Smooth muscle cell (in vitro differentiated cells): ENCODE data around the gene CAPRIN1. TPM values are rescaled to one million over a fixed set of nuclear protein-coding genes. Genes with fewer than 3 reads are reported as not detected.

Source experiments
- DNase-seq: peaks from one replicate; lab custom pipeline; 2025; ENCODE audit not compliant: unreplicated experiment; lab: John Stamatoyannopoulos, UW
- H2AFZ ChIP-seq: fragments of 200-600 bp; sonication (generic); 2 replicates; pipeline ENCODE4 v1.6.0; 2016; ENCODE audit warnings: antibody characterized with exemption, low read depth, mild to moderate bottlenecking
- H3F3A ChIP-seq: fragments of 200-600 bp; sonication (generic); 2 replicates; pipeline ENCODE4 v1.6.0; 2017; ENCODE audit warnings: antibody characterized with exemption, low read depth
- H3K27ac ChIP-seq: fragments of 200-600 bp; sonication (generic); 2 replicates; pipeline ENCODE4 v1.5.1; 2016; ENCODE audit warnings: low read depth, mild to moderate bottlenecking
- H3K27me3 ChIP-seq: fragments of 200-600 bp; sonication (generic); 2 replicates; pipeline ENCODE4 v1.6.1; 2016; ENCODE audit warnings: low read depth, mild to moderate bottlenecking
- H3K36me3 ChIP-seq: fragments of 200-600 bp; sonication (generic); 2 replicates; pipeline ENCODE4 v1.5.1; 2016; ENCODE audit warnings: low read depth
- H3K4me1 ChIP-seq: fragments of 200-600 bp; sonication (generic); 2 replicates; pipeline ENCODE4 v1.5.1; 2016; ENCODE audit warnings: low read depth
- H3K4me2 ChIP-seq: fragments of 200-600 bp; sonication (generic); 2 replicates; pipeline ENCODE4 v1.6.0; 2016; ENCODE audit warnings: mild to moderate bottlenecking
- H3K4me3 ChIP-seq: fragments of 200-600 bp; sonication (generic); 2 replicates; pipeline ENCODE4 v1.5.1; 2016; ENCODE audit warnings: mild to moderate bottlenecking
- H3K79me2 ChIP-seq: fragments of 200-600 bp; sonication (generic); 2 replicates; pipeline ENCODE4 v1.6.0; 2016; ENCODE audit warnings: low read depth, mild to moderate bottlenecking
- H3K9ac ChIP-seq: fragments of 200-600 bp; sonication (generic); 2 replicates; pipeline ENCODE4 v1.6.0; 2016; ENCODE audit warnings: low read depth
- H3K9me3 ChIP-seq: fragments of 200-600 bp; sonication (generic); replicated peaks from 2 replicates; pipeline ENCODE4 v1.5.1; 2016; ENCODE audit warnings: low read depth
- H4K20me1 ChIP-seq: fragments of 200-600 bp; sonication (generic); 2 replicates; pipeline ENCODE4 v1.6.0; 2016; ENCODE audit warnings: low read depth
- CTCF ChIP-seq: fragments of 200-600 bp; sonication (generic); IDR thresholded peaks from 2 replicates; pipeline ENCODE4 v1.5.1; 2017; ENCODE audit warnings: borderline replicate concordance, mild to moderate bottlenecking, antibody characterized with exemption; ENCODE audit not compliant: insufficient read depth, poor library complexity, severe bottlenecking
- WGBS: methylation state at CpG from one replicate; pipeline ENCODE4 v1.1.7; 2016; ENCODE audit warnings: low lambda C conversion rate; 5-methylcytosine and 5-hydroxymethylcytosine counted together
- polyA plus RNA-seq: library from polyadenylated mRNA; unstranded; fragments of >200 nt; fragmentation: Nextera tagmentation; extraction: Ambion mirVana; gene quantifications from 2 replicates; pipeline ENCODE4 v1.2.1, GENCODE V29; 2016
- total RNA-seq: library from RNA; depleted of rRNA; stranded (reverse); fragments of >200 nt; gene quantifications from 2 replicates; pipeline ENCODE4 v1.2.3, GENCODE V29; 2014

The CAPRIN1 gene
- total and polyA plus RNA-seq, 2 experiments from 2014 or later: 93.9 to 215 TPM

GRCh38 chr11:34120651-34121050, 69.1 kb downstream of the CAPRIN1 start:
- no peaks in the 10 kb centered on the region for H3K79me2 ChIP-seq

GRCh38 chr11:34124885-34125668, 73.5 kb downstream of the CAPRIN1 start:
- Histone ChIP-seq H3K27ac (no peak overlapping the region), H3K4me3 (no peak overlapping the region), H4K20me1 (no peaks in the 10 kb centered on the region), H3K79me2 (no peaks in the 10 kb centered on the region), H3K36me3 (peaks cover 11% of the 10 kb centered on the region), H3K4me2 (no peak overlapping the region), H3K4me1 (no peaks in the 10 kb centered on the region), H3K9ac (no peak overlapping the region), H2AFZ (no peak overlapping the region), H3K27me3 (no peaks in the 10 kb centered on the region), H3K9me3 (no peaks in the 10 kb centered on the region), H3F3A (no peaks in the 10 kb centered on the region)
- TF ChIP-seq CTCF: no peak
- no peak for DNase-seq
- WGBS: 99% methylated on average over 4 of the region's 4 CpGs

More at GRCh38 chr11:34120651-34121050, 69.1 kb downstream of the CAPRIN1 start:
- Histone ChIP-seq H3K4me2 (no peak overlapping the region), H3K4me3 (no peak overlapping the region), H3K27me3 (no peaks in the 10 kb centered on the region), H2AFZ (no peak overlapping the region), H3K9ac (no peak overlapping the region), H4K20me1 (no peaks in the 10 kb centered on the region), H3K4me1 (no peaks in the 10 kb centered on the region), H3K27ac (no peak overlapping the region), H3K36me3 (peaks cover 27% of the 10 kb centered on the region), H3F3A (no peaks in the 10 kb centered on the region), H3K9me3 (no peaks in the 10 kb centered on the region)
- WGBS: 97% methylated on average over 4 of the region's 4 CpGs
- DNase-seq: no peak
- no peak for TF ChIP-seq CTCF

GRCh38 chr11:34126959-34127848, 75.7 kb downstream of the CAPRIN1 start:
- H3K27me3 ChIP-seq: no peaks in the 10 kb centered on the region
- H2AFZ ChIP-seq: no peak overlapping the region
- no peak for DNase-seq
- H3K36me3 ChIP-seq: peaks cover 11% of the 10 kb centered on the region
- H3K4me2 ChIP-seq: no peak overlapping the region
- no peak overlapping the region for H3K4me3 ChIP-seq
- H3K9me3 ChIP-seq: no peaks in the 10 kb centered on the region
- 97% methylated on average over 12 of the region's 12 CpGs for WGBS
- no peaks in the 10 kb centered on the region for H3F3A ChIP-seq
- H3K79me2 ChIP-seq: no peaks in the 10 kb centered on the region
- H3K9ac ChIP-seq: no peak overlapping the region
- H3K27ac ChIP-seq: no peak overlapping the region
- no peaks in the 10 kb centered on the region for H3K4me1 ChIP-seq
- H4K20me1 ChIP-seq: no peaks in the 10 kb centered on the region
- TF ChIP-seq CTCF: no peak
